ENCODE data around the gene STUM.
A peak's percentile ranks its signal among the peaks of the same experiment; 100 is the strongest.
"Not testable (repeated sequence)": the region's sequence is repeated elsewhere in the genome, so short reads cannot be mapped to it uniquely, and the experiment has no call there.

The STUM gene

DNA sequence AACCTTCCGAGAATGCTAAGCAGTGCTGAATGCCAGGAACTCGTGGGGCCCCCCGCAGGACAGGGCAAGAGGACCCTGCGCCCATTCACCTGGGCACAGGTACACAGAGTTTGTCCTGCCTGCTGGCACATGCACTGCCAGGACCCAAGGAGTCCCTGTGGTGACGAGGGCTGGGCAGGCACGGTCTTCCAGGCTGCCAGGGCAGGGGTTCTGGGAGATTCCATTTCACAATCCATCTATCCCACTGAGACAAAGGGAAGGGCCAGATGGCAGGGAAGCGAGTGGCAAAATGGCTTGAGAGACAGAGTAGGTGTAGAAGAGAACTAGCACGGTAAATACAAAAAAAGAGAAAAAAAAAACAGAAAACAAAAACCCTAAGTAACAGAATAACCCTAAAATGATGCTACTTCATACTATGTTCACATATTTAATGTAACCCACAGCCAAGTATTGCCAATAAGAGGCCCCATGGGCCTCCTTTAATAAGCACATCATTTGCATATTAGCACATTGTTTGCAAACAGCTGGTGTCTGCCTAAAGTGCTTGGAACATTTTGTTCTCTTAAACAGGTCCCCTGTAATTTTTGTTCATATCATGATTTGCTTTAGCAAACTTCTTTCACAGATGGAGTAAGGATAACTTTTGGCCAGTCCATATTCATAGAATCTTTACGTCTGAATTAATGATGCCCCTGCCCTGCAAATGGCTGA, 83.8 kb downstream of the STUM start:
- peak in 3 of 10 donors; percentile 2 to 57 (median 35) for DNase-seq
- intact Hi-C loops (cut with DNase I), result loop anchor here (5.0 kb wide), 1 partner anchor 805 kb away; no protein-coding TSS in a partner anchor

DNA sequence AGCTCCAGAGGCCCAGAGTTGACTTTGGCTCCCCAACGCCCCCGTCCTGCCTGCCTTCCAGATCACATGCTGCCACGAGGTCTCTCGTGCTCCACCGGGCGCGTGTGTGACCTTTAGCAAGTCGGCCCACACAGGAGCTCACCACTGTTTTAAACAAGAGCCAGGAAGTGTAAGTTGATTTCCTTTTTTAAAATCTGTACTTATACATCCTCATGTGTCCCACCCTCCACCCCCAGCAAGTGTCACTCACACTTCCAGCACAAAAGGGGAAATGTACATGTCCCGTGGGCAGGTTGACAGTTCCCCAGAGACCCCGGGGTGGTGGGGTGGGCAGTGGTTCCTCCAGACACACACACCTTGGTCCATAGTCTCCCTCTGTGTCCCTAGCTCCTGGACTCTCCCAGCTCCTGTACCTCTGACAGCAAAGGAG, 84.4 kb downstream of the STUM start:
- intact Hi-C loops (cut with DNase I), result loop anchor here (5.0 kb wide), 1 partner anchor 804 kb away; no protein-coding TSS in a partner anchor
- DNase-seq, result peak in 3 of 10 donors; percentile 19 to 63 (median 43)

DNA sequence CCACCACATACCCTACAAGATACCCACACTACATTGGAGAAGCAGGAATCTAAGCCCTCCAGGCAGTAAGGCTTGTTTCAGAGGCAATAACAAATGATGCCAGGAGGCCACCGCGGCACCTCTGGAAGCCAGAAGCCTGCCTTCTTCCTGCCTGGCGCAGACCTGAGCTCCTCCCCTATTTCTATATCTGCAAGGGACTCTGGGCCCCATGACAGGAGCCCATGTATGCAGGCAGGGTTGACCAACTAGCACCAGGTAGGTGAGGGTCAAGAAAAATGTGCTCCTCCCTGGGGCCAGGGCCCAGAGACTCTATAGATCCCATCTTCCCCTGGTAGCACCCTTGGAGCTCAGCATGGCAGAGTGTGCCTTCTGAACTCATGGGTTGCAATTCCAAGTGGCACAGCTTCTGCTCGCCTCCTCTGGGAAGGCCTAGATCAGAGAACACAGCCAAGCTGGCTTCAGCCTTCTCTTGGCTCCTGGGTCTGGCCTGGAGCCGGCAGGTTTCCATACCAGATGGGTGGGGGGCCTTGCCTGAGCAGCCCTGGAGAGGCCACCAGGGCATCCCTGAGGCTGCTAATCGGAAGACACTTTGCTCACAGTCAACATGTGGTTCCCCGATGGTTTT, 85.1 kb downstream of the STUM start:
- DNase-seq, result peak in 2 of 10 donors; percentile 12 to 57
- intact Hi-C loops (cut with DNase I), result loop anchor here (1.0 to 5.0 kb wide), 4 partner anchors 54 to 804 kb away; no protein-coding TSS in a partner anchor

DNA sequence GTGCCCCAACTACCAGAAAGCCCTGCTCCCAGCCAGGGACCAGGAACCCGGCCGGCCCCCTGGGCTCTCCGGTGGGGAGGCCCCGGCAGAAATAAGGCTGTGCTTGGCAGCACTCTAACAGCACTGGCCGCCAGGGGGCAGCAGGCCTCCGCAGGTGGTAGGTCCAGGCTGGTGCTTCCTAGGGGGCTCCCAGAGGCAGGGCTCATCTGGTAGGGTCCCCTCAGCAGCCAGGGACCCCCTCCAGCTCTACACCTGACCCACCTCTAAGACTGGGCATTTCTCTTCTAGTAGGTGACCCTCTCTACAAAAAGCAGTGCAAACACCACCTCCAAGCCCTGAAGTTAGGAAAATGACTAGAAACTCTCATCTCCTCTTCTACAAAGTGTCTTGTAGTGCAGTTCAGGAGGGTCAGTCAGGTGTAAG, 85.6 kb downstream of the STUM start:
- intact Hi-C loops (cut with DNase I), result loop anchor here (1.0 to 5.0 kb wide), 4 partner anchors 53 to 803 kb away; no protein-coding TSS in a partner anchor
- DNase-seq, result peak; percentile 67 to 97 (median 88)

DNA sequence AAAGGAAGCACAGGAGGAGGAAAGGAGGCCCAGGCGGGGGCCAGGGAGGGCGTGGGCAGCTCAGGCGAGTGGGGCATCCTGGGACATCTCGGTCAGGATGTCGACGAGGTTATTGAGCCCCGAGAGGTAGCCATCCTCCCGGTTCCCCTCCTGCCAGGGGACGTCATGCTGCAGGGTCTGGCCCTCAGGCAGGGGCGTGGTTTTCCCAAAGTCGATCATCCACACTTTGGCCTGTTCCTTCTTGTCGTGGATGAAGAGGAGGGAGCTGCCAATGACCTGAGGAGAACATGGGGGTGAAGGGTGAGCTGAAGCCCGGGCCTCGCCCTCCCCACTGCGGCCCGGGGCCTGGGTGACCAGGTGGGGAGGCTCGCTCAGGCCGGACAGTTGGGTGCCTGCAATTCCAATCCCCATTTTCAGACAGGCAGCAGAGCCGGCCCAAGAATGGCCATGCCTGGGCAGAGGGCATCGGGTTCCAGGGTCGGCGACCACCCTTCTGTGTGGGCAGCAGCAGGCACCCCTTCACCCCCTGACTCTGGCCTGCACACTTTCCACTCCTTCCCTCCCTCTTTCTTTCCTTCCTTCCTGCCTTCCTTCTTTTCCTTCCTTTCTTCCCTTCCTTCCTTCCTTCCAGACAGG, 86.2 kb downstream of the STUM start:
- DNase-seq, result peak in 5 of 10 donors; percentile 6 to 83 (median 48)

DNA sequence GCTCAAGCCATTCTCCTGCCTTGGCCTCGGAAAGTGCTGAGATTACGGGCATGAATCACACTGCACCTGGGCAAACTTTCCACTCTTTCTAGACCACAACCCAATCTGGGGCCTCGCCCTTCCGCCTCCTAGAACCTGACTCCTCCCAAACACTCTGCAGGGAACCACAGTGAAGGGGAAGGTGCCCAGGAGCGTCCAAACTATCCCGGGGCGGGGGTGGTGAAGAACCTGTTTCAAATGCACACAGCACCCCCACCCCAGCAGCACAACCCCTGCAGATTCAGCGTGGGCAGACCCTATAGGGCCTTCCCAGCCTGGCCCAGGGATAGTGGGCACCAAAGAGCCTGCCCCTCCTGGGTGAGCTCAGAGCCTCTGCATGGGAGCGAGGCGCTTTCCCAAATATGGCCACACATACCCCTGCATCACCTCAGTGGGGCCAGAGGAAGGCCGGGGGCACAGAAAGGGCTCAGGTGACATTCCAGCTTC, 86.9 kb downstream of the STUM start:
- DNase-seq, result peak in 5 of 10 donors; percentile 3 to 63 (median 39)
- intact Hi-C loops (cut with DNase I), result loop anchor here (2.0 kb wide), 2 partner anchors 99 to 193 kb away; no protein-coding TSS in a partner anchor

More for the DNA sequence above, 86.2 kb downstream of the STUM start:
- intact Hi-C loops (cut with DNase I), result loop anchor here (1.0 to 5.0 kb wide), 4 partner anchors 53 to 803 kb away; no protein-coding TSS in a partner anchor

DNA sequence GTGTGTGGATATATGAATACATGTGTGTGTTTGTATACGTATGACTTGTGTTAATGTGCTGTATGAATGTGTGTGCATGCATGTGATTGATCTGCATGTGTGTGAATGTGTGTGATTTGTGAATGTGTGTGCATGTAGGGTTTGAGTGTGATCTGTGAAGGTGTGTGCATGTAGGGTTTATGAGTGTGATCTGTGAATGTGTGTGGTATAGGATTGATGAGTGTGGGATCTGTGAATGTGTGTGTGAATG, 88.2 kb downstream of the STUM start:
- intact Hi-C loops (cut with DNase I), result no loop called here
- DNase-seq, result no peak

DNA sequence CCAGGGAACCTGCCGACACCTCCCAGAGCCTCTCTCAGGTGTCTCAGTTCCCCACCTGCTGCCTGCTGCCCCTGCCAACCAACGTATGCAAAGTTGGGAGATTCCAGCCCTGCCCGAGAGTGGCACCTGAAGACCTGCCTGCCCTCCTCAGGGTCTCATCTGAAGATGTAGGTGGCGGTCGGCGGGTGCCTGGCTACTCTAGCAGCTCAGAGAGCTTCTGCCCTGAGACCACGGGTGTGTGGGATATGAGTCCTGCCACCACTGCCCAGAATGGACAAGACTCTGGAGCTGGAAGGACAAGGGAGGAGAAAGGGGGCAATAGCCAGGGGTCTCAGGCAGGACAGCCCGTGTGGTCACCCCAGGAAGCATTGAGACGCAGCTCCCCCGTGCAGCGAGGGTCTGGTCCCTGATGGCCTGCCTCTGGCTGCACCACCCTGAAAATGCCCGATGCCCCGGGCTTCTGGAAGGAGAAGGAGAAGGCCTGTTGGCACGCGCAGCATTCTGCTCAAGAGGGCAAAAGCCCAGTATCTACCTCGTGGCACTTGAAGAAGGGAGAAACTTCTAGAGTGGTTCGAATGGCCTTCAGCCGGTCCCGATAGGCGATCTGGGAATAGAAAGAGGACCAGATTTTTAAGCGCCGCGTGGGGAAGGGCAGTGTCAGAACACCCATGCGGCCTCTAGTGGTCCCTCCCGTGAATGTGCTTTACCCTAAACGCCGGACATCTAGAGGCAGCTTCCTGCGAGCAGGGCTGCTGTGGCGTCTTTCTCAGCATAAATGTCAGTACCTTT, 88.8 kb downstream of the STUM start:
- intact Hi-C loops (cut with DNase I), result no loop called here
- peak in 7 of 10 donors; percentile 5 to 76 (median 26) for DNase-seq

DNA sequence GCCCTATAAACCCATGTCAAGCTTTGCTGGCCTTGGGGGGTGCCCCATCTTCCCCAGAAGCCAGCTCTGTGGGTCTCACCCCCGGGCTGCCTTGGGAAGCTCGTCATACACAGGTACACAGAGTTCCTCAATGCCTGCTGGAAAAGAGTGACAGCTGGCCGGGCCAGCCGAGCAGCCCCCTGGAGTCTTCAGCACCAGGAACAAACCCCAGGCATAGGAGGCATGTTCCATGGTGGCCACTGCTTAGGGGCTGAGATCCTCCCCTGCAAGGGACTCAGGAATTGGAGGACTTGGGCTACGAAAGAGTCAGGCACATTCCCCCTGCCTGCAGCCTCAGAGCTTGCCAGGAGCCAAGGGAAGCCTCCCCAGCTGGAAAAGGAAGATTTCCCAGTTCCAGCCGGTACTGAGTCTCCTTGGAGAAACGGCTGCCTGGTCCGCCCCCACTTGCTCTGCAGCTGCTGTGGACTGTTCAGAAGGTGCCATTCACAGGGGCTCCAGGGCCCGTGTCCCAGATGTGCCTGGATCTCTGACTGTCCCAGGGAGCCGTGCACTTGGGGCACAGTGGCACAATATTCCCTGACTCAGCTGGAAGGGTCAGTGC, 89.5 kb downstream of the STUM start:
- intact Hi-C loops (cut with DNase I), result no loop called here
- peak in 7 of 10 donors; percentile 40 to 93 (median 66) for DNase-seq

DNA sequence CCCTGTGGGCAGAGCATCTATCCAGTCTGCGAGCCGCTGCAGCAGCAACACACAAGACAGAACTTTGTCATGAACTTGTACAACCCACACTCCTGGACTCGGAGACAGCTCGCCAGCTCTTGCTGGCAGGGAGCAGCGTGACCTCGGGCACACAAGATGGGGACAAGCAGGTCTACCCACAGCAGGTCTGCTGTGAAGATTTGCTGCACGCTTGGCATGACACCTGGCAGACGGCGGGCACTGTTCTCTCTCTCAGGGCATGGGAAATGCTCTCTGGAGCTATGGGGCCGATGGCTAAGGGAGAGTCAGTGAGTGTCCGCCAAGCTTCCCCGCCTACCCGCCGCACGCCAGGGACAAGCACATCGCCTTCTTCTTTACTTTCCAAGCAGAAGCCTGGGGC, 90.0 kb downstream of the STUM start:
- intact Hi-C loops (cut with DNase I), result no loop called here
- peak in 8 of 10 donors; percentile 29 to 92 (median 52) for DNase-seq

DNA sequence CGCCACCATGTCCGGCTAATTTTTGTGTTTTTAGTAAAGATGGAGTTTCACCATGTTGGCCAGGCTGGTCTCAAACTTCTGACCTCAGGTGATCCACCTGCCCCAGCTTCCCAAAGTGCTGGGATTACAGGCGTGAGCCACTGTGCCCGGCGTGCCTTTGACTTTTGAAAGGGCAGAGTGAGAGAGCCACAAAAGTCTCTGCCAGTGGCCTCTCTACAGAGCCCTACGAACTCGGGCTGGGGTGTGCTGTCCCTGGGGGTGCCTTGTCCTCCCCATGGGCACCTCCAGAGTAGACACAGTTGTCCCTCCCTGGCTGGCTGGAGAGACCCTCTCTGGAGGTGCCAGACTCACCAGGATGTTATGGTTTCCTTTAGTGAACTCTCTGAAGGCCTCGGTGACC, 90.6 kb downstream of the STUM start:
- intact Hi-C loops (cut with DNase I), result not testable (repeated sequence)
- peak in 4 of 10 donors; percentile 0 to 52 (median 14) for DNase-seq

DNA sequence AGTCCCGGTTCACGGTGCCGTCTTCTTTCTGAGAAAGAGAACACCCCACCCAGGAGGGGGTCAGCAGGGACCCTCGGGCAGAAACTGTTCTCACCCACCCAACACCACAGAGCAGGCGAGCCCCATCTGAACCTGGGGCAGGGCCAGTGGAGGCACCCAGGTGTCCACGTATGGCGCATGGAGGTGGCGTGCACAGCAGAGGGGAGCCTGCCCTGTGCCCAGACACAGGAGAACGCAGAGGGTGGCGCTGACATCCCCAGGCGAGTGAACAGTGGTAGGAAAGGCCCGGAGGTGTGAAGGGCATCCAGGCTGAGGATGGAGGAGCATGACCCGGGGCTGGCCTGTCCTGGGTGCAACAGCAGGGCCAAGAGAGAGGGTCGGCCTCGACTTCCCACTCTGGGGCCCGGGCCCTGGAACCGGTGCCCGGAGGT, 91.1 kb downstream of the STUM start:
- intact Hi-C loops (cut with DNase I), result no loop called here
- DNase-seq, result peak in 7 of 10 donors; percentile 1 to 80 (median 10)

DNA sequence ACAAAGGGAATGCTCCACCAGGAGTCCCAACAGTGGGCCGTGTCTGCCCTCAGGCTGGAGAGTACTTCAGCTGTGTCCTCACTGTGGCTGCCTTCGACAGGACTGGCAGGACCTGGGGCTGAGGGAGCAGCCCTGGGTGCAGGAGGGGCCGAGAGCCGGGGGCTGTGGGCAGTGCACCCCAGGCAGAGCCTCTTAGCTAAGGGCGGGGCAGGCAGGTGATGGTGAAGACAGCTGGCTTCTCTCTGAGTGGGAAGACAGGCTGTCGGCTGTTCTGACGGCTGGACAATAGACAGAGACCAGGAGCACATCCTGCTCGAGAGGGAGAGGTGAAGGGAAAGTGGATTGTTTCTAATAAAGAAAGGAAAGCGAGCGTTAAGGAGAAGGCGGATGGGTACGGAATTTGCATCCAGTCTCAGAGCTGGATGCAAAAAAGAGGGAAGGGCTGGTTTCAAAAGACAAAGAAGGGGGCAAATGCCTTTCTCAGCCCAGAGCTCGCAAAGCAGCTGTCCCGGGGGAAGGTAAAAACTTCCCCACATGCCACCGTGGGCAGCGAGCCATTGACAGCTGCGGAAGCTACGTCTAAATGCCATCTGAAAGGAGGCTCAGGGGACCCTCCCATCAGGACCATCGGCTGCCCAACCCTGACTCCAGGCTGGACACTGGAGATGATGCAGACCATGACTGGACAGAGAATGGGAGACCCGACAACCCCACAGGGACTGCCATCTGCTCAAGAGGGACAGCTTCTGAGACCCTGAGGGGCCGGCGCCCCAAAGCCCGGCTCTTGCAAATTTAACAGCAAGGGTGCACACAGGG, 92.0 kb downstream of the STUM start:
- intact Hi-C loops (cut with DNase I), result no loop called here
- peak in 6 of 10 donors; percentile 5 to 72 (median 36) for DNase-seq

DNA sequence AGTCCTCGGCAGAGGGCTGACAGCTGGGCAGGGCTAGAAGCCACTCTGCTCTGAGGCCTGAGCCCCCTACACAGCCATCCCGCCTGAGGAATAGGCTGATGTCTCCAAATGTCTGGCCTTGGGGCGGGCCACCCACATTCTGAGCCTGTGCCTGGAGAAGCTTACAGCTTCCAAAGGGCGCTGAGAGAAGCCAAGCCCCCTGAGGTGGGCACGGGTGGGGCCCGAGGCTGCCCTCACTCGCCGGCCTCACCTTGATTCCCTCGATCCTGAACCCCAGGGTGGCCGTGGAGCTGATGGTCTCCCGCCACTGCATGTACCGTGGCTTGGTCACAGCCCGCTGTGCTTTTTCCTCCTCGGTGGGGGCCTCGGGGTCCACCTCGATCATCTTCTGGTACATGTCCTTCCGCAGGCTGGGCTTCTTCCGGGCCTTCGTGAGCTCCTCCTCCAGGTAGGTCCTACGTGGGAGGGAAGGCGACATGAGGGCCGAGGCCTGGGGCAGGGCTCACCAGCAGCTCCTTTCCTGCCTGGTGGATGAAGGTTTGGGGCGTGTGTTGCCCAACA, 93.2 kb downstream of the STUM start:
- intact Hi-C loops (cut with DNase I), result no loop called here
- DNase-seq, result peak in 5 of 10 donors; percentile 2 to 74 (median 54)

DNA sequence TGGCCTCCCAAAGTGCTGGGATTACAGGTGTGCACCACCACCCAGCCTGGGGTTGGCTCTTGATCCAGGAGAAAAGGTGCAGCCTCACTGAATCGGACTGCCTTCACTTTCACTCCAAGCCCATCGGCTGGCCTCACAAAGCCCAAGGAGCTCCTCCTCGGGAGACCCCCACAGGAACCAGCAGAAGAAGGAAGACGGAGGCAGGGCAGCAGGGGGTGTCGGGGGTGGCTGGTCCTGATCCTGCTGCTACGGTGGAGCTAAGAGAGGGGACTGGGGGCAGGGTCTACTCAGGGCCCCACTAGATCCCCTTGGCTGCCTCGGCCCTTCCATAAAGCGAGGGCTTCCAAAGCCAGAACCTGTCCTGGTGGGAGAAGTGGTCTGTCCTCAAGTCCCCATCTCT, 93.9 kb downstream of the STUM start:
- peak in 4 of 10 donors; percentile 3 to 63 (median 34) for DNase-seq
- intact Hi-C loops (cut with DNase I), result no loop called here

DNA sequence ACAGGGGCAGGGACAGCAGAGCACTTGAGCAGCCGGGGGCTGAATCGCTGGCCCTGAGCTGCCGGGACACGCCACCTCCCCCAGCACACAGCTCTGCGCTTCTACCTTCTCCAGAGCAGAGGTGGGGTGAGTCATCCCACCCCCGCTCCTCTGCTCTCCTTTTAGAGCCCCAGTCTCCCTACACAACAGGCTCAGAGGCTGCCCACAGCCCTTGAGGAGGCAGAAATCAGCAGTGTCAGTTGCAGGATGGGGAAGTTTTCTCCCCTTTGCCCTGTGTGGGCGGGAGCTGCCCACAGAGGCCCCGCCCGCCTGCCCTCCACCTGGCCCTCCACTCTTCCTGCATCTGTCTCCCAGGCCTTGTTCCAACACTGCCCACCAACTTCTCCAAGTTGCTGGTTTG, 94.6 kb downstream of the STUM start:
- peak in 6 of 10 donors; percentile 49 to 93 (median 75) for DNase-seq
- intact Hi-C loops (cut with DNase I), result no loop called here

DNA sequence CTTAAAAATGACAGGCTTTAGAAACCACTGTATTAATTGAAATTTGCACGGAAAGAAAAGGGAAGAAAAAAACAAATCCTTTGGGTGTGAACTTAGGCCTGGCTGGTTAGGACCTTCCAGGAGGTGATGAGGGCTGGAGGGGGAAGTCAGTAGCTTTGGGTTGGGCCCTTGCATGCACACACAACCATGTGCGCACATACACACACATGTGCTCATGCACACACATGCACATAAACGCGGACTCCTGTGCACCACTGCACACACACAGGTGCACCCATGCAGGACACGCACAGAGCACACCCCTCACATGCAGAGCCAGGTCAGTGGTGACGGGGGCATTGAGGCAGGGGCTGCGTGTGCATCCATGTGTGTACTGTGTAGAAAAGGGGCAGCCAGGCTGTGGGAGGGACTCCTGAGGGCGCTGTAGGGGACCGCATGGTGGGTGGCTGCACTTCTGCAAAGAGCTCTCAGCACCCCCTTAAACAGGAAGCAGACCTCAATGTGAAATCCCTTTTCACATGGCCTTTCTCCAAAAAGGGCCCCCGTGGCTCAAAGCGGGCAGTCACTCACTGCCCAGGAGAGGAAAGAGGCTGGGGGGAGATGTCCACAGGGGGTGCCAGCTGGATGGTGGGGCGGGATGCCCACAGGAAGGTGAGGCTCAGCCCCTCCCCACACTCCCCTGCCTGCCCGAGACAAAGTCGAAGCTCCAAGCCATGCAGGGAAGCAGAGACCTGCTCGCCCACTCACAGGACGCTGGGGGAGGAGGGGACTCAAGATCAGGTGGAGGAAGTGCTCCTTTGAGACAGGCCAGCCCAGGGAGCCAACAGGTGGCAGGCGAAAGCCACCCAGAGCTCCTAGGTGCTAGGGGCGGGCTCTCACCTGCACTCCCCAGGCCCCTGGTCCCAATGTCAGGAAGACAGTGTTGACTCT, 95.3 kb downstream of the STUM start:
- intact Hi-C loops (cut with DNase I), result no loop called here
- DNase-seq, result peak in 6 of 10 donors; percentile 6 to 75 (median 40)

All from posterior cingulate gyrus (tissue), 11 donors.